Smooth muscle cell (in vitro differentiated cells): ENCODE data around the gene TOMM34. TPM values are rescaled to one million over a fixed set of nuclear protein-coding genes. Genes with fewer than 3 reads are reported as not detected.

Source experiments
- DNase-seq: peaks from one replicate; lab custom pipeline; 2025; ENCODE audit not compliant: unreplicated experiment; lab: John Stamatoyannopoulos, UW
- H2AFZ ChIP-seq: fragments of 200-600 bp; sonication (generic); 2 replicates; pipeline ENCODE4 v1.6.0; 2016; ENCODE audit warnings: antibody characterized with exemption, low read depth, mild to moderate bottlenecking
- H3F3A ChIP-seq: fragments of 200-600 bp; sonication (generic); 2 replicates; pipeline ENCODE4 v1.6.0; 2017; ENCODE audit warnings: antibody characterized with exemption, low read depth
- H3K27ac ChIP-seq: fragments of 200-600 bp; sonication (generic); 2 replicates; pipeline ENCODE4 v1.5.1; 2016; ENCODE audit warnings: low read depth, mild to moderate bottlenecking
- H3K27me3 ChIP-seq: fragments of 200-600 bp; sonication (generic); 2 replicates; pipeline ENCODE4 v1.6.1; 2016; ENCODE audit warnings: low read depth, mild to moderate bottlenecking
- H3K36me3 ChIP-seq: fragments of 200-600 bp; sonication (generic); 2 replicates; pipeline ENCODE4 v1.5.1; 2016; ENCODE audit warnings: low read depth
- H3K4me1 ChIP-seq: fragments of 200-600 bp; sonication (generic); 2 replicates; pipeline ENCODE4 v1.5.1; 2016; ENCODE audit warnings: low read depth
- H3K4me2 ChIP-seq: fragments of 200-600 bp; sonication (generic); 2 replicates; pipeline ENCODE4 v1.6.0; 2016; ENCODE audit warnings: mild to moderate bottlenecking
- H3K4me3 ChIP-seq: fragments of 200-600 bp; sonication (generic); 2 replicates; pipeline ENCODE4 v1.5.1; 2016; ENCODE audit warnings: mild to moderate bottlenecking
- H3K79me2 ChIP-seq: fragments of 200-600 bp; sonication (generic); 2 replicates; pipeline ENCODE4 v1.6.0; 2016; ENCODE audit warnings: low read depth, mild to moderate bottlenecking
- H3K9ac ChIP-seq: fragments of 200-600 bp; sonication (generic); 2 replicates; pipeline ENCODE4 v1.6.0; 2016; ENCODE audit warnings: low read depth
- H3K9me3 ChIP-seq: fragments of 200-600 bp; sonication (generic); replicated peaks from 2 replicates; pipeline ENCODE4 v1.5.1; 2016; ENCODE audit warnings: low read depth
- H4K20me1 ChIP-seq: fragments of 200-600 bp; sonication (generic); 2 replicates; pipeline ENCODE4 v1.6.0; 2016; ENCODE audit warnings: low read depth
- WGBS: methylation state at CpG from one replicate; pipeline ENCODE4 v1.1.7; 2016; ENCODE audit warnings: low lambda C conversion rate; 5-methylcytosine and 5-hydroxymethylcytosine counted together
- polyA plus RNA-seq: library from polyadenylated mRNA; unstranded; fragments of >200 nt; fragmentation: Nextera tagmentation; extraction: Ambion mirVana; gene quantifications from 2 replicates; pipeline ENCODE4 v1.2.1, GENCODE V29; 2016
- total RNA-seq: library from RNA; depleted of rRNA; stranded (reverse); fragments of >200 nt; gene quantifications from 2 replicates; pipeline ENCODE4 v1.2.3, GENCODE V29; 2014
- TF ChIP-seq, protein P1 (sequence below): fragments of 200-600 bp; sonication (generic); IDR thresholded peaks from 2 replicates; pipeline ENCODE4 v1.5.1; 2017; ENCODE audit warnings: borderline replicate concordance, mild to moderate bottlenecking, antibody characterized with exemption; ENCODE audit not compliant: insufficient read depth, poor library complexity, severe bottlenecking

TOMM34 gene
- total and polyA plus RNA-seq, 2 experiments from 2014 or later: 27.2 to 34.9 TPM

DNA sequence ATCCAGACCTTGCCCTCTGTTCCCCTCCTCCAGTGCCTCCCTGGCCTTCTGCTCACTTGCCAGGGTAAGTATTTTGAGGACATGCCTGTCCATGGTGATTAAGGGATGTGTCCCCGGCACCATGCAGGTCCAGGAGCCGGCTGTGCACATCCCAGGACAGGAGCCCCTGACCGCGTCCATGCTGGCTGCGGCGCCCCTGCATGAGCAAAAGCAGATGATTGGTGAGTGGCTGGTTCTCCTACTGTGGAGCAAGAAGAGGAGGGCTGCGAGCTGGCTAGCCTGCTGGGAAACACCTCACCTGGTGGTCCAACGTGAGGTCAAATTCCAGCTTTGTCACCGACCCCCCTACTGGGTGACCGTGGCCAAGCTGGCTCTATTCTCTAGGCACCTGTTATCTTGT, 23.7 kb downstream of the TOMM34 start:
- Histone ChIP-seq H3K4me1 (no peaks in the 10 kb centered on the region), H3K4me3 (no peak overlapping the region), H3K79me2 (no peaks in the 10 kb centered on the region), H3K36me3 (no peaks in the 10 kb centered on the region), H3K27ac (no peak overlapping the region), H3K27me3 (no peaks in the 10 kb centered on the region), H4K20me1 (peaks cover 4% of the 10 kb centered on the region), H3F3A (no peaks in the 10 kb centered on the region), H3K4me2 (no peak overlapping the region), H2AFZ (no peak overlapping the region), H3K9ac (no peak overlapping the region), H3K9me3 (no peaks in the 10 kb centered on the region)
- DNase-seq: no peak
- TF ChIP-seq, protein P1, sequence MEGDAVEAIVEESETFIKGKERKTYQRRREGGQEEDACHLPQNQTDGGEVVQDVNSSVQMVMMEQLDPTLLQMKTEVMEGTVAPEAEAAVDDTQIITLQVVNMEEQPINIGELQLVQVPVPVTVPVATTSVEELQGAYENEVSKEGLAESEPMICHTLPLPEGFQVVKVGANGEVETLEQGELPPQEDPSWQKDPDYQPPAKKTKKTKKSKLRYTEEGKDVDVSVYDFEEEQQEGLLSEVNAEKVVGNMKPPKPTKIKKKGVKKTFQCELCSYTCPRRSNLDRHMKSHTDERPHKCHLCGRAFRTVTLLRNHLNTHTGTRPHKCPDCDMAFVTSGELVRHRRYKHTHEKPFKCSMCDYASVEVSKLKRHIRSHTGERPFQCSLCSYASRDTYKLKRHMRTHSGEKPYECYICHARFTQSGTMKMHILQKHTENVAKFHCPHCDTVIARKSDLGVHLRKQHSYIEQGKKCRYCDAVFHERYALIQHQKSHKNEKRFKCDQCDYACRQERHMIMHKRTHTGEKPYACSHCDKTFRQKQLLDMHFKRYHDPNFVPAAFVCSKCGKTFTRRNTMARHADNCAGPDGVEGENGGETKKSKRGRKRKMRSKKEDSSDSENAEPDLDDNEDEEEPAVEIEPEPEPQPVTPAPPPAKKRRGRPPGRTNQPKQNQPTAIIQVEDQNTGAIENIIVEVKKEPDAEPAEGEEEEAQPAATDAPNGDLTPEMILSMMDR: no peak
- 96% methylated on average over 10 of the region's 10 CpGs for WGBS

DNA sequence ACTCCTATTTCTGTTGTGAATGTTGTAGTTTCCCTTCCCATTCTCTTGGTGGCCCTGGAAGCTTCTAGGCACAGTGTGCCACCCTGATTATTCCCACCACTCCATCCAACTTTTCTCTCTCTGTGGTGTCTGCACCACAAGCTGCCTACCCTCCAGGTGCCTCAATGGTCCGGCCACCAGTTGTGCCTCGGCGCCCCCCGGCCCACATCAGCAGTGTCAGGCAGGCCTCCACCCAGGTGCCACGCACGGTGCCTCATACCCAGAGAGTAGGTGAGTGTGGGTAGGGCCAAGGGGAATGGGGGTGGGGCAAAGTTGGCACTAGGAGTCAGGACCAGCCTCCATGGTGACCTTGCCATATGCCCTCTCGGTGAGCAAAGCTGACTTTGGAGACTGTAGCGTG, 27.3 kb downstream of the TOMM34 start:
- Histone ChIP-seq H3K4me2 (no peak overlapping the region), H3K4me3 (no peak overlapping the region), H3K4me1 (no peaks in the 10 kb centered on the region), H4K20me1 (no peaks in the 10 kb centered on the region), H3K79me2 (no peaks in the 10 kb centered on the region), H3K9me3 (no peaks in the 10 kb centered on the region), H3K27me3 (no peaks in the 10 kb centered on the region), H3K36me3 (no peaks in the 10 kb centered on the region), H3K27ac (no peak overlapping the region), H2AFZ (no peak overlapping the region), H3F3A (no peaks in the 10 kb centered on the region), H3K9ac (no peak overlapping the region)
- TF ChIP-seq, protein P1: no peak
- 96% methylated on average over 8 of the region's 8 CpGs for WGBS
- DNase-seq: no peak

DNA sequence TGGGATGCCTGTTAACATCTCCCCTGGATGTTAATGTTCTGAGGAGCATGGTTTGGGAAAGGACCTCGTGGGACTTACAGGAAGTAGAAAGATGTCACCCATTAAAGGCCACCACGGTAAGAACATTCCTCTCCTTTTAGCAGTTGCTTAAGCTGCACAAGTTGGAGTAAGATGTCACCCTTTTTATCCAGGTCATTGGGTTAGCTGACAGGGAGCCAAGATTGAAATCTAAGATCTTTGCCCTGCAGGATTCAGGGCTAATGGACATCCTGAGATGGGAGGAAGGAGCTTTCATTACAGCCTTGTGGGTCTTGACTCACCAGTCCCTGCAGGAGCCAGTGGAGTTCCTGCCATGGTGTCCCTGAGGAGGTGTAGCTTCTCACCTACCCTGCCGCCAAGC, 28.3 kb downstream of the TOMM34 start:
- no peak overlapping the region for H2AFZ ChIP-seq
- H3K9me3 ChIP-seq: no peaks in the 10 kb centered on the region
- no peaks in the 10 kb centered on the region for H3K79me2 ChIP-seq
- no peak overlapping the region for H3K27ac ChIP-seq
- H3K36me3 ChIP-seq: no peaks in the 10 kb centered on the region
- H4K20me1 ChIP-seq: no peaks in the 10 kb centered on the region
- no peak overlapping the region for H3K4me3 ChIP-seq
- H3K4me2 ChIP-seq: no peak overlapping the region
- H3F3A ChIP-seq: no peaks in the 10 kb centered on the region
- no peaks in the 10 kb centered on the region for H3K4me1 ChIP-seq
- H3K9ac ChIP-seq: no peak overlapping the region
- DNase-seq: no peak
- H3K27me3 ChIP-seq: no peaks in the 10 kb centered on the region
- 93% methylated on average over 3 of the region's 3 CpGs for WGBS
- TF ChIP-seq, protein P1: no peak

DNA sequence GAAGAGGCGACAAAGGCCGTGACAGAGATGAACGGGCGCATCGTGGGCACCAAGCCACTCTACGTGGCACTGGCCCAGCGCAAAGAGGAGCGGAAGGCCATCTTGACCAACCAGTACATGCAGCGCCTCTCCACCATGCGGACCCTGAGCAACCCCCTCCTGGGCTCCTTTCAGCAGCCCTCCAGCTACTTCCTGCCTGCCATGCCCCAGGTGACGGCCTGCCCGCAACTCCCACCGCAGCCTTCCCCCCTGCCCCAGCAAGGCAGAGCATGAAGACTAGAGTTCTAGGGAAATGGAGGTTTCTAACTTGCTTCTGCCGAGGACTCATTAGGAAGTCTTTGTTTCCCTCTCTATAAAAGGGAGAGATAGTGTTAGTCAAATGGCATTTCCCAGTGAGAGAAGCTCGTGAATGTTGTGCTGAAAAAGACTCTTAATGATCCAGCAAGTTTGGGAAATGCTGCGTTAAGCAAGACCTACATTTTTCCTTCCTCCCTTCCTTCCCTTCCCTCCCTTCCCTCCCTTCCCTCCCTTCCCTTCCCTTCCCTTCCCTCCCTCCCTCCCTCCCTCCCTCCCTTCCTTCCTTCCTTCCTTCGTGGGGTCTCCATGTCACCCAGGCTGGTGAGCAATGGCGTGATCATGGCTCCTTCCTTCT, 29.6 kb downstream of the TOMM34 start:
- Histone ChIP-seq H4K20me1 (no peaks in the 10 kb centered on the region), H3K36me3 (no peaks in the 10 kb centered on the region), H2AFZ (no peak overlapping the region), H3K9ac (no peak overlapping the region), H3F3A (no peaks in the 10 kb centered on the region), H3K9me3 (no peaks in the 10 kb centered on the region), H3K79me2 (no peaks in the 10 kb centered on the region), H3K4me2 (no peak overlapping the region), H3K27me3 (no peaks in the 10 kb centered on the region), H3K27ac (no peak overlapping the region), H3K4me1 (no peaks in the 10 kb centered on the region), H3K4me3 (no peak overlapping the region)
- WGBS: 97% methylated on average over 16 of the region's 18 CpGs
- DNase-seq: no peak
- TF ChIP-seq, protein P1: no peak
